ENCODE results near the gene RBM34.

DNA sequence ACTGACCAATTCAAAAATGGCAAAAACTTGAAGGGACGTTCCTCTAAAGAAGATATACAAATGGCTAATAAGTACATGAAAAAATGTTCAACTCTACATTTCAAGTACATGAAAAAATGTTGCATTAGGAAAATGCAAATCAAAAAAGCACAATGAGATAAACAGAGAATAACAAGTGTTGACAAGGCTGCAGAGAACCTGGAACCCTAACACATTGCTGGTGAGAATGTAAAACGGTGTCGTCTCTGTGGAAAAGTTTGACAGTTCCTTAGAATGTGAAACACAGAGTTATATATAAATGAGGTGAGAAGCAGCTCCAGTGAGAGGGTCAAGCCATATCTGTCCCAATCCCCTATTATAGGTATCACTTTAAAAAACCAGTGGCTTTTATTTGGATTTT, 44.6 kb upstream of the RBM34 start:
- TF ChIP-seq CTCF (conservative IDR thresholded peaks at IDR 0.05) (no peak), ZFX (IDR thresholded peaks at IDR 0.05) (no peak)

All from C4-2B (cell line).